ENCODE results near the gene TPM3. TPM values are rescaled to one million over a fixed set of nuclear protein-coding genes. Genes with fewer than 3 reads are reported as not detected.

Gene TPM3
- total RNA-seq, 1 experiment from 2014 or later = 258 TPM

DNA sequence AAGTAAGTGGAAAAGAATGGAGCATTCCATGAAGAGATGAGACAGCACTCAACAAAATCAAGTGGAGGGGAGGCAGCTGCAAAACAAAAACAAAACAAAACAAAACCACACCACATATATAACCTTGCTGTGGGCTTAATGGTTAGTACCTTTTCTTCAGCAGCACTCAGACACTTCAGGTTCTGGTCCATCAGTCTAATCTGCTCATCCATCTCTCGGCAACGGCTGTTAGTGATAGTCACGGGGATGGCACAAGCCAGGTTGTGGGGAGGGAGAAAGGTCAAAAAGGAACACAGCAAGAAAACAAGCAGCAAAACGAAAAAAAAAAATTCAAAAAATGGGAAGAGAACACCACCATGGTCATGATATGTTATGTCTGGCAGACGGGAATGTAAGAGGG is 20.0 kb downstream of the TPM3 start:
- Histone ChIP-seq H3K27me3 (ENCODE audit: low read length) (no peaks in the 10 kb centered on the region), H4K20me1 (ENCODE audit: insufficient read depth, low read depth, low read length) (peaks cover 25% of the 10 kb centered on the region), H2AFZ (ENCODE audit: low read length) (no peak overlapping the region), H3K27ac (ENCODE audit: low read length) (no peak overlapping the region), H3K4me3 (ENCODE audit: low read length) (no peak overlapping the region), H3K9ac (ENCODE audit: low read length) (no peak overlapping the region), H3K9me2 (replicated peaks; ENCODE audit: insufficient read depth, low read length) (no peaks in the 10 kb centered on the region), H3K9me3 (ENCODE audit: low read length) (no peaks in the 10 kb centered on the region), H3K4me2 (ENCODE audit: low read depth, low read length, poor library complexity, severe bottlenecking) (no peak overlapping the region), H3K36me3 (ENCODE audit: insufficient read depth, low read length) (peaks cover 61% of the 10 kb centered on the region), H3K4me1 (ENCODE audit: low read length) (no peaks in the 10 kb centered on the region), H3K79me2 (ENCODE audit: low read length) (peaks cover 48% of the 10 kb centered on the region)
- DNase-seq = no peak

GRCh38 chr1:154171223-154171583 is 20.7 kb downstream of the TPM3 start:
- H3K9ac ChIP-seq (ENCODE audit: low read length) = no peak overlapping the region
- no peak overlapping the region for H3K4me3 ChIP-seq (ENCODE audit: low read length)
- H3K27me3 ChIP-seq (ENCODE audit: low read length) = no peaks in the 10 kb centered on the region
- no peak overlapping the region for H3K27ac ChIP-seq (ENCODE audit: low read length)
- no peak for DNase-seq
- no peaks in the 10 kb centered on the region for H3K4me1 ChIP-seq (ENCODE audit: low read length)
- H3K9me2 ChIP-seq (replicated peaks; ENCODE audit: insufficient read depth, low read length) = no peaks in the 10 kb centered on the region
- no peak overlapping the region for H3K4me2 ChIP-seq (ENCODE audit: low read depth, low read length, poor library complexity, severe bottlenecking)
- H3K79me2 ChIP-seq (ENCODE audit: low read length) = peaks cover 42% of the 10 kb centered on the region
- H2AFZ ChIP-seq (ENCODE audit: low read length) = no peak overlapping the region
- H4K20me1 ChIP-seq (ENCODE audit: insufficient read depth, low read depth, low read length) = peaks cover 20% of the 10 kb centered on the region
- peaks cover 67% of the 10 kb centered on the region for H3K36me3 ChIP-seq (ENCODE audit: insufficient read depth, low read length)
- no peaks in the 10 kb centered on the region for H3K9me3 ChIP-seq (ENCODE audit: low read length)

GRCh38 chr1:154170547-154171222 is 21.2 kb downstream of the TPM3 start:
- Histone ChIP-seq H3K4me3 (ENCODE audit: low read length) (no peak overlapping the region), H3K9ac (ENCODE audit: low read length) (no peak overlapping the region), H4K20me1 (ENCODE audit: insufficient read depth, low read depth, low read length) (peaks cover 14% of the 10 kb centered on the region), H3K79me2 (ENCODE audit: low read length) (peaks cover 36% of the 10 kb centered on the region), H2AFZ (ENCODE audit: low read length) (no peak overlapping the region), H3K36me3 (ENCODE audit: insufficient read depth, low read length) (peaks cover 70% of the 10 kb centered on the region), H3K9me2 (replicated peaks; ENCODE audit: insufficient read depth, low read length) (no peaks in the 10 kb centered on the region), H3K27ac (ENCODE audit: low read length) (no peak overlapping the region), H3K27me3 (ENCODE audit: low read length) (no peaks in the 10 kb centered on the region), H3K4me2 (ENCODE audit: low read depth, low read length, poor library complexity, severe bottlenecking) (no peak overlapping the region), H3K4me1 (ENCODE audit: low read length) (no peaks in the 10 kb centered on the region), H3K9me3 (ENCODE audit: low read length) (no peaks in the 10 kb centered on the region)
- no peak for DNase-seq

DNA sequence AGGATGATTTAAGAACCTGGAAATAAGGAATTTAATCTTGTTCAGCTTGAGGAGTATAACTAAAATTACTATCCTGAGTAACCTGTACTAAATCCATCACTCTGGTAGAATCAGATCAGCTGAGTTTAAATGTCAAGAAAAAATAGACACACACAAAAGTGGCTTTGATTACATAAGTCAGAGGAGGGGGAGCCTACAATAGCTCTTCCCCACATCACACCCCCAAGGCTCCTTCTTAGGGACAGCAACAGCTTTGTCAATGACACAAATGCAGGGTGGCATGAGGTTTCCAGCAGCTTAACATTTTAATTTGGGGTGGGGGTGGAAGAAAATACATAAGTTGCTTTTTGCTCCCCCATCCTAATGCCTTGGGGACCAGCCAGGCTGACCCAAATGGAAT is 24.4 kb downstream of the TPM3 start:
- H4K20me1 ChIP-seq (ENCODE audit: insufficient read depth, low read depth, low read length) = peaks cover 7% of the 10 kb centered on the region; the same call in 1 of the 2 replicates
- H3K4me2 ChIP-seq (ENCODE audit: low read depth, low read length, poor library complexity, severe bottlenecking) = no peak overlapping the region
- H3K27ac ChIP-seq (ENCODE audit: low read length) = no peak overlapping the region
- peaks cover 21% of the 10 kb centered on the region for H3K79me2 ChIP-seq (ENCODE audit: low read length)
- H2AFZ ChIP-seq (ENCODE audit: low read length) = no peak overlapping the region
- no peaks in the 10 kb centered on the region for H3K9me2 ChIP-seq (replicated peaks; ENCODE audit: insufficient read depth, low read length)
- peaks cover 84% of the 10 kb centered on the region for H3K36me3 ChIP-seq (ENCODE audit: insufficient read depth, low read length)
- no peaks in the 10 kb centered on the region for H3K9me3 ChIP-seq (ENCODE audit: low read length)
- H3K9ac ChIP-seq (ENCODE audit: low read length) = no peak overlapping the region
- DNase-seq = no peak
- no peaks in the 10 kb centered on the region for H3K27me3 ChIP-seq (ENCODE audit: low read length)
- H3K4me1 ChIP-seq (ENCODE audit: low read length) = no peaks in the 10 kb centered on the region
- H3K4me3 ChIP-seq (ENCODE audit: low read length) = no peak overlapping the region

DNA sequence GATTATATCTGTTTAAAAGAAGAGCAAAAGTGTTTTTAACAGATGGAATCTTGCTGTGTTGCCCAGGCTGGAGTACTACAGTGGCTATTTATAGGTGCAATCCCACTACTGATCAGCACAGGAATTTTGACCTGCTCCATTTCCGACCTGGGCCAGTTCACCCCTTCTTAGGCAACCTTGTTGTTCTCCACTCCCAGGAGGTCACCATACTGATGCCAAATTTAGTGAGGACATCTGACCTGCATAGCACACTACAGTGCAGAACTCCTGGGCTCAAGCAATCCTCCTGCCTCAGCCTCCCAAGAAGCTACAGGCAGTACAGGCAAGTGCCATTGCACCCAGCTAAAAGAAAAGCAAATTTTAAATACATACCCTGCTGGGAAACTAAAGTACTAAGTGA is 25.7 kb downstream of the TPM3 start:
- no peaks in the 10 kb centered on the region for H3K4me1 ChIP-seq (ENCODE audit: low read length)
- no peaks in the 10 kb centered on the region for H3K9me2 ChIP-seq (replicated peaks; ENCODE audit: insufficient read depth, low read length)
- H3K27me3 ChIP-seq (ENCODE audit: low read length) = no peaks in the 10 kb centered on the region
- no peak overlapping the region for H3K27ac ChIP-seq (ENCODE audit: low read length)
- H3K4me3 ChIP-seq (ENCODE audit: low read length) = no peak overlapping the region
- H3K9me3 ChIP-seq (ENCODE audit: low read length) = no peaks in the 10 kb centered on the region
- no peak overlapping the region for H3K9ac ChIP-seq (ENCODE audit: low read length)
- no peak overlapping the region for H3K4me2 ChIP-seq (ENCODE audit: low read depth, low read length, poor library complexity, severe bottlenecking)
- no peak overlapping the region for H2AFZ ChIP-seq (ENCODE audit: low read length)
- 0 out of 2 replicates have a peak, but pooled peaks cover 5% of the 10 kb centered on the region for H4K20me1 ChIP-seq (ENCODE audit: insufficient read depth, low read depth, low read length)
- no peak for DNase-seq
- H3K79me2 ChIP-seq (ENCODE audit: low read length) = peaks cover 16% of the 10 kb centered on the region
- peaks cover 83% of the 10 kb centered on the region for H3K36me3 ChIP-seq (ENCODE audit: insufficient read depth, low read length)

DNA sequence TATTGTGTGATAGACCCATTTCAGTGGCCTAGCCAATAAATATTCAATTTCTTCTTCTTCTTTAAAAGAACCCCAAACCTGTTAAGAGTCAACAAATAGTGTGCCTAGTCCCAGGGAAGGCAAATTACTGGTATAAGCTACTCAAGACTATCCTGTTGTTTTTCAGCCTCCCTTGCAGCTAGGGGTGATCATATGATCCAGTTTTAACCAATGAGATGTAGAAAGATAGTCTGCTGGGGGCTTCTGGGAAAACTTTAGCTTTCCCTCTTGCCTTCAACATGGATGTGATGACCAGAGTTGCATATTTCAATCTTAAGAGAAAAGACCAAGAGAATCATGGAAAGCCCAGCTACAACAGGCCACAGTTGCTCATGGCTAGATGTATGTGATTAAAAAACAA is 32.3 kb downstream of the TPM3 start:
- no peaks in the 10 kb centered on the region for H3K9me2 ChIP-seq (replicated peaks; ENCODE audit: insufficient read depth, low read length)
- H2AFZ ChIP-seq (ENCODE audit: low read length) = no peak overlapping the region
- H3K4me1 ChIP-seq (ENCODE audit: low read length) = no peaks in the 10 kb centered on the region
- no peaks in the 10 kb centered on the region for H3K79me2 ChIP-seq (ENCODE audit: low read length)
- no peak overlapping the region for H3K27ac ChIP-seq (ENCODE audit: low read length)
- H3K9me3 ChIP-seq (ENCODE audit: low read length) = no peaks in the 10 kb centered on the region
- no peak for DNase-seq
- peaks cover 56% of the 10 kb centered on the region for H3K36me3 ChIP-seq (ENCODE audit: insufficient read depth, low read length)
- no peak overlapping the region for H3K4me2 ChIP-seq (ENCODE audit: low read depth, low read length, poor library complexity, severe bottlenecking)
- H3K27me3 ChIP-seq (ENCODE audit: low read length) = no peaks in the 10 kb centered on the region
- H4K20me1 ChIP-seq (ENCODE audit: insufficient read depth, low read depth, low read length) = no peaks in the 10 kb centered on the region; the same call in 1 of the 2 replicates
- no peak overlapping the region for H3K4me3 ChIP-seq (ENCODE audit: low read length)
- no peak overlapping the region for H3K9ac ChIP-seq (ENCODE audit: low read length)

GRCh38 chr1:154158307-154159125 is 33.4 kb downstream of the TPM3 start:
- Histone ChIP-seq H3K4me1 (ENCODE audit: low read length) (no peaks in the 10 kb centered on the region), H3K9me3 (ENCODE audit: low read length) (no peaks in the 10 kb centered on the region), H3K27me3 (ENCODE audit: low read length) (no peaks in the 10 kb centered on the region), H3K9ac (ENCODE audit: low read length) (no peak overlapping the region), H3K4me3 (ENCODE audit: low read length) (no peak overlapping the region), H4K20me1 (ENCODE audit: insufficient read depth, low read depth, low read length) (no peaks in the 10 kb centered on the region; the same call in 1 of the 2 replicates), H3K36me3 (ENCODE audit: insufficient read depth, low read length) (peaks cover 47% of the 10 kb centered on the region), H3K4me2 (ENCODE audit: low read depth, low read length, poor library complexity, severe bottlenecking) (no peak overlapping the region), H3K9me2 (replicated peaks; ENCODE audit: insufficient read depth, low read length) (no peaks in the 10 kb centered on the region), H3K79me2 (ENCODE audit: low read length) (no peaks in the 10 kb centered on the region), H2AFZ (ENCODE audit: low read length) (no peak overlapping the region), H3K27ac (ENCODE audit: low read length) (no peak overlapping the region)
- DNase-seq = no peak

DNA sequence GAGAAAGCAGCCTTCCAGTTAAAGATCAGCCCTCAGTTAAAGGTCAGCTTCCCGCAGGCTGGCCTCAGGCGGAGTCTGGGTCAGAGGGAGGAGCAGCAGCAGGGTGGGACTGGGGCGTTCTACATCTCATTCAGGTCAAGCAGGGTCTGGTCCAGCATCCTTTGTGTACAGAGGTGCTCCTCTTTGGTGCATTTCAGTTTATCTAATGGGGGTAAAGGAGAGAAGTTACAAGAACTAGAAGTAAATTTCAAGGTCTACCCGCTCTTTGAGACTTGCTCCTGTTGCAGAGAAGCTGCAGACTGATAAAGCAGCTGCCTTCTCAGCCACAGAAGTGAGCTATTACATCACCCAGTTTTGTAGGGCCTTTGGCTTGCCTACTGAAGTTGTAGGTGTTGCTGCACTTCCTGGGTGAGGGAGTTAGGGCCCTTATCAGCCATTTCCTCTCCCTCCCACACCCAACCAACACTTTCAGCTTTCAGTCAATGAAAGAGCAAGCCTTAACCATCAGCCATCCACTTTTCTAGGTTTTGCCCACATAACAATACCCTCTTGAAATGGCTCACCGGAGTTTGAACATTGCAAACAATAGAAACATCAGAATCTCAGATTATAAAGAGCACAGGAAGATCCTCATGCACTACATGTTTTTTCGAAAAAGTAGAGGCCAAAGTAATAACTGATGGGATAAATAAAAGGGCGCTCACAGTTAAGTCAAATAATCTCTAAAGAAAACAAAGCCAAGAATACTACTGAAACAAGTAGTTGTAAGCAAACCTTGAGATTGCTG is 34.2 kb downstream of the TPM3 start:
- H2AFZ ChIP-seq (ENCODE audit: low read length) = no peak overlapping the region
- no peaks in the 10 kb centered on the region for H3K9me2 ChIP-seq (replicated peaks; ENCODE audit: insufficient read depth, low read length)
- H3K4me2 ChIP-seq (ENCODE audit: low read depth, low read length, poor library complexity, severe bottlenecking) = no peak overlapping the region
- H3K79me2 ChIP-seq (ENCODE audit: low read length) = no peaks in the 10 kb centered on the region
- no peak overlapping the region for H3K9ac ChIP-seq (ENCODE audit: low read length)
- no peaks in the 10 kb centered on the region for H3K27me3 ChIP-seq (ENCODE audit: low read length)
- H3K27ac ChIP-seq (ENCODE audit: low read length) = no peak overlapping the region
- DNase-seq = no peak
- peaks cover 41% of the 10 kb centered on the region for H3K36me3 ChIP-seq (ENCODE audit: insufficient read depth, low read length)
- no peaks in the 10 kb centered on the region; the same call in 1 of the 2 replicates for H4K20me1 ChIP-seq (ENCODE audit: insufficient read depth, low read depth, low read length)
- no peaks in the 10 kb centered on the region for H3K9me3 ChIP-seq (ENCODE audit: low read length)
- no peaks in the 10 kb centered on the region for H3K4me1 ChIP-seq (ENCODE audit: low read length)
- no peak overlapping the region for H3K4me3 ChIP-seq (ENCODE audit: low read length)
